ENCODE measurements around the gene MIOX. TPM values are rescaled to one million over a fixed set of nuclear protein-coding genes. Genes with fewer than 3 reads are reported as not detected.
A peak's percentile ranks its signal among the peaks of the same experiment; 100 is the strongest.

The MIOX gene
- total and polyA plus RNA-seq, 2 of the 13 experiments (the other 11 are each of a cell fraction or from before 2014, with no cell fraction given), result 1.5 to 2.9 TPM

DNA sequence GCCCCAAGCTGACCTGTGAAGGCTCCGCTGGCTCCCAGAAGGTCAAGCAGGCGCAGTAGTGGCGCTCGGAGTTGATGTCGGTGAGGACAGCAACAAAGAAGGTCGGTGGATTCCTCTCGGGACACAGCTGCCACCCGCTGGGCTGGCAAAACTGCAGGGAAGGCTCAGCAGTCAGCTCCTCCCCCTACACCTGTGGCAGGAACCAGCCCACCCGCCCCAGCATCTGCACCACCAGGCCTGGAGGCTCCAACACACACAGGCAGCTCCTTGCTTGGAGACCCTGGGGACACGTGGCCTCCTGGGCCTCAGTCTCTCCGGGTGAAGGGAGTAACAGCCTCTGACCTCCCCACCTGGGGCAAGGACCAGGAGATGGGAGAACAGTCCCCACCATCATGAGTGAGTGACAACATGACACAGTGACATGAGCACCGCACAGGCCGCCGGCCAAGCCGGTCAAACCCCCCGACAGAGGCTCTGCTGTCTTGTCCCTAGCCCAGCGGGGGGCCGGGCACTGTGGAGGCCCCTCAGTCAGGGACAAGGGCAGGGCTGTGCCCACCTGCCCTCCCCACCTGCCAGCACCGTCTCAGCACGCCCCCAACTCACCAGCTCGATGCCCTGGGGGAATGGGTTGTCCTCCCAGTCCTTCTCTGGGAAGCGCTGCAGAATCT is 18.8 kb upstream of the MIOX start:
- Histone ChIP-seq H3K27ac (ENCODE audit: extremely low read length, insufficient read depth, low read length) (no peak overlapping the region), H3K4me2 (ENCODE audit: low read depth, low read length) (no peak overlapping the region), H3K27me3 (ENCODE audit: control insufficient read depth in 1 of 2, insufficient read depth in 2 of 2, low read length in 2 of 2) (no peaks in the 10 kb centered on the region), H3K79me2 (ENCODE audit: insufficient read depth, low read length) (peaks cover 36% of the 10 kb centered on the region), H3K36me3 (replicated peaks in 1 of 2; ENCODE audit: control insufficient read depth in 1 of 2, insufficient read depth in 2 of 2, low read length in 2 of 2) (peaks cover 21 to 42% of the 10 kb centered on the region in 2 experiments; a peak in 4 of 5 replicates), H2AFZ (ENCODE audit: low read length) (no peak overlapping the region), H3K4me3 (replicated peaks in 1 of 3; ENCODE audit: insufficient read depth in 1 of 3, low read depth in 2 of 3, low read length in 3 of 3) (no peak overlapping the region), H3K4me1 (ENCODE audit: insufficient read depth, low read length) (peaks cover 31% of the 10 kb centered on the region), H3K9me3 (ENCODE audit: low read length) (no peaks in the 10 kb centered on the region), H4K20me1 (ENCODE audit: insufficient read depth, low read length) (peaks cover 24% of the 10 kb centered on the region; the same call in 1 of the 2 replicates), H3K9ac (ENCODE audit: insufficient read depth, low read depth, low read length) (no peak overlapping the region)
- no TSS peak for BruUV-seq (replicated peaks)
- DNase-seq (ENCODE audit: low spot score) (no peak), FAIRE-seq (no peak), ATAC-seq (no peak)
- in situ Hi-C loops (cut with HindIII; ENCODE audit: extremely low pct_ligation_motif_present, low pct_unique_long_range_greater_than_20kb), result no loop called here
- CTCF ChIA-PET (ENCODE audit: low intra/inter-chr PET ratio, low total read pairs), result no interaction called here
- TF ChIP-seq RBFOX2 (IDR thresholded peaks at IDR 0.05; ENCODE audit: low read depth, low read length) (0 out of 2 replicates have a peak, but pooled peaks have one; percentile 4), ZNF562 (CRISPR knock-in tag; IDR thresholded peaks at IDR 0.05; ENCODE audit: borderline replicate concordance) (no peak), STAT6 (CRISPR knock-in tag; IDR thresholded peaks at IDR 0.05; ENCODE audit: borderline replicate concordance) (no peak)
- TF ChIP-seq, protein P1, sequence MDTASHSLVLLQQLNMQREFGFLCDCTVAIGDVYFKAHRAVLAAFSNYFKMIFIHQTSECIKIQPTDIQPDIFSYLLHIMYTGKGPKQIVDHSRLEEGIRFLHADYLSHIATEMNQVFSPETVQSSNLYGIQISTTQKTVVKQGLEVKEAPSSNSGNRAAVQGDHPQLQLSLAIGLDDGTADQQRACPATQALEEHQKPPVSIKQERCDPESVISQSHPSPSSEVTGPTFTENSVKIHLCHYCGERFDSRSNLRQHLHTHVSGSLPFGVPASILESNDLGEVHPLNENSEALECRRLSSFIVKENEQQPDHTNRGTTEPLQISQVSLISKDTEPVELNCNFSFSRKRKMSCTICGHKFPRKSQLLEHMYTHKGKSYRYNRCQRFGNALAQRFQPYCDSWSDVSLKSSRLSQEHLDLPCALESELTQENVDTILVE (CRISPR knock-in tag; IDR thresholded peaks at IDR 0.05), result no peak
- WGBS (ENCODE audit: low lambda C conversion rate), result 89% methylated on average over 9 of the region's 22 CpGs
- POLR2A ChIA-PET, result no interaction called here
- intact Hi-C loops (cut with micrococcal nuclease; ENCODE audit: unreplicated experiment), result no loop called here
